GM18519 (cell line): ENCODE results near the gene SOD1.

Experiments
- ATAC-seq: cut with Tn5 transposase; IDR thresholded peaks from one replicate; pipeline ENCODE4 v1.9.1; 2021; ENCODE audit warnings: mild to moderate bottlenecking, moderate library complexity; ENCODE audit not compliant: unreplicated experiment, low FRiP score

SOD1 gene

GRCh38 chr21:31678478-31678877, 19.0 kb downstream of the SOD1 start:
- ATAC-seq = no peak

- no peak for ATAC-seq
Observed at GRCh38 chr21:31682620-31683019, 23.1 kb downstream of the SOD1 start.

GRCh38 chr21:31683029-31683428, 23.5 kb downstream of the SOD1 start:
- no peak for ATAC-seq

- ATAC-seq = no peak
Observed at GRCh38 chr21:31684918-31685317, 25.4 kb downstream of the SOD1 start.

GRCh38 chr21:31686272-31686915, 26.9 kb downstream of the SOD1 start:
- no peak for ATAC-seq

- no peak for ATAC-seq
Observed at GRCh38 chr21:31687108-31687507, 27.6 kb downstream of the SOD1 start.

- ATAC-seq = no peak
Observed at GRCh38 chr21:31688603-31689368, 29.3 kb downstream of the SOD1 start.

- ATAC-seq = no peak
Observed at GRCh38 chr21:31693222-31693621, 33.7 kb downstream of the SOD1 start.

GRCh38 chr21:31696424-31696823, 36.9 kb downstream of the SOD1 start:
- no peak for ATAC-seq

GRCh38 chr21:31698461-31698860, 39.0 kb downstream of the SOD1 start:
- ATAC-seq = no peak

GRCh38 chr21:31700040-31700439, 40.5 kb downstream of the SOD1 start:
- no peak for ATAC-seq

- no peak for ATAC-seq
Observed at GRCh38 chr21:31706562-31706961, 47.1 kb downstream of the SOD1 start.

- no peak for ATAC-seq
Observed at GRCh38 chr21:31707499-31707898, 48.0 kb downstream of the SOD1 start.

- ATAC-seq = no peak
Observed at GRCh38 chr21:31708541-31708940, 49.0 kb downstream of the SOD1 start.

GRCh38 chr21:31710586-31710985, 51.1 kb downstream of the SOD1 start:
- no peak for ATAC-seq

GRCh38 chr21:31711326-31711725, 51.8 kb downstream of the SOD1 start:
- ATAC-seq = no peak

GRCh38 chr21:31711745-31712285, 52.3 kb downstream of the SOD1 start:
- no peak for ATAC-seq

- ATAC-seq = no peak
Observed at GRCh38 chr21:31713115-31713514, 53.6 kb downstream of the SOD1 start.

GRCh38 chr21:31713973-31714740, 54.7 kb downstream of the SOD1 start:
- no peak for ATAC-seq

GRCh38 chr21:31714741-31715365, 55.4 kb downstream of the SOD1 start:
- ATAC-seq = no peak

GRCh38 chr21:31716106-31716505, 56.6 kb downstream of the SOD1 start:
- no peak for ATAC-seq
